Measurements from ENCODE around the gene CAPRIN1.

CAPRIN1 gene

GRCh38 chr11:34051349-34052035, at the start of gene CAPRIN1:
Gene CAPRIN1 (plus strand): TSS chr11:34051731. CDS start chr11:34052421, 690 bp downstream.
- DNase-seq (ENCODE audit: low read depth in 2 of 2), result peak; percentile 80 to 81

- no peak for DNase-seq (ENCODE audit: low read depth in 2 of 2)
Observed at GRCh38 chr11:34002420-34002819, 49.1 kb upstream of the CAPRIN1 start.

GRCh38 chr11:34004236-34004635, 47.3 kb upstream of the CAPRIN1 start:
- DNase-seq (ENCODE audit: low read depth in 2 of 2), result no peak

GRCh38 chr11:34006876-34007275, 44.7 kb upstream of the CAPRIN1 start:
- DNase-seq (ENCODE audit: low read depth in 2 of 2), result no peak

GRCh38 chr11:34012734-34013133, 38.8 kb upstream of the CAPRIN1 start:
- DNase-seq (ENCODE audit: low read depth in 2 of 2), result no peak

- DNase-seq (ENCODE audit: low read depth in 2 of 2), result no peak
Observed at GRCh38 chr11:34013898-34014571, 37.5 kb upstream of the CAPRIN1 start.

- DNase-seq (ENCODE audit: low read depth in 2 of 2), result no peak
Observed at GRCh38 chr11:34021977-34022735, 29.4 kb upstream of the CAPRIN1 start.

GRCh38 chr11:34026432-34026831, 25.1 kb upstream of the CAPRIN1 start:
- DNase-seq (ENCODE audit: low read depth in 2 of 2), result no peak

GRCh38 chr11:34027516-34028408, 23.8 kb upstream of the CAPRIN1 start:
- DNase-seq (ENCODE audit: low read depth in 2 of 2), result no peak

- no peak for DNase-seq (ENCODE audit: low read depth in 2 of 2)
Observed at GRCh38 chr11:34028425-34028824, 23.1 kb upstream of the CAPRIN1 start.

- DNase-seq (ENCODE audit: low read depth in 2 of 2), result no peak
Observed at GRCh38 chr11:34029176-34029575, 22.4 kb upstream of the CAPRIN1 start.

GRCh38 chr11:34030382-34030781, 21.1 kb upstream of the CAPRIN1 start:
- DNase-seq (ENCODE audit: low read depth in 2 of 2), result no peak

GRCh38 chr11:34033399-34033798, 18.1 kb upstream of the CAPRIN1 start:
- no peak for DNase-seq (ENCODE audit: low read depth in 2 of 2)

GRCh38 chr11:34034053-34034452, 17.5 kb upstream of the CAPRIN1 start:
- DNase-seq (ENCODE audit: low read depth in 2 of 2), result no peak

GRCh38 chr11:34036456-34036855, 15.1 kb upstream of the CAPRIN1 start:
- no peak for DNase-seq (ENCODE audit: low read depth in 2 of 2)

- DNase-seq (ENCODE audit: low read depth in 2 of 2), result no peak
Observed at GRCh38 chr11:34037016-34037415, 14.5 kb upstream of the CAPRIN1 start.

- DNase-seq (ENCODE audit: low read depth in 2 of 2), result no peak
Observed at GRCh38 chr11:34040571-34040970, 11.0 kb upstream of the CAPRIN1 start.

- DNase-seq (ENCODE audit: low read depth in 2 of 2), result peak in 1 of 2 donors; percentile 11
Observed at GRCh38 chr11:34044664-34045485, 6.7 kb upstream of the CAPRIN1 start.

GRCh38 chr11:34049028-34049427, 2.5 kb upstream of the CAPRIN1 start:
- no peak for DNase-seq (ENCODE audit: low read depth in 2 of 2)

- DNase-seq (ENCODE audit: low read depth in 2 of 2), result no peak
Observed at GRCh38 chr11:34050581-34051348, 766 bp upstream of the CAPRIN1 start.

Measured in stimulated activated CD8-positive, alpha-beta memory T cell treated with anti-CD3 and anti-CD28 coated beads, Interleukin-15, amount 100 ng/mL, for 48 hours (primary cell).